Measurements from ENCODE around the gene ZFYVE16. TPM values are rescaled to one million over a fixed set of nuclear protein-coding genes. Genes with fewer than 3 reads are reported as not detected.
"Not testable (repeated sequence)": the region's sequence is repeated elsewhere in the genome, so short reads cannot be mapped to it uniquely, and the experiment has no call there.

Gene ZFYVE16
- total RNA-seq, 1 donor from 2014 or later = 26.9 TPM

DNA sequence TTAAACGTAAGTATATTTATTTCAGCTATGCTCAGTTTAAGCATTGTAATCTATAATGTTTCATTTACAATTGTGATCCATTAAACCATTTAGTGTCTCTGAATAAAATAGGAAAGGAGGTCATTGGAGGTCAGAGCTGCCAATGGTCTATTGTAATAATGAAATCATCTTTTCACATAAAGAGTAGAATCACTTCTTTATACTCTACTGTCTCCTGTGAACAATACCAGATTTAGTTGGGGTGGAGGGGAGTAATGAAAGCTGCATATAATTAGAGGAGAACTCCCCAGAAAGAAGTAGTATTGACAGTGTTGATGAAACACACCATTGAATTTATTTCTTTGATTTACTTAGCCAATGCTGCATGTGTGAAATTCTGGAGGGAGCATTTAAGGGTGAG is 35.1 kb upstream of the ZFYVE16 start:
- H3K4me3 ChIP-seq (ENCODE audit: low read depth, low read length) = no peak overlapping the region
- no peak for TF ChIP-seq CTCF (conservative IDR thresholded peaks at IDR 0.05; ENCODE audit: low read depth, low read length)
- DNase-seq (ENCODE audit: low read depth) = no peak

- TF ChIP-seq CTCF (conservative IDR thresholded peaks at IDR 0.05; ENCODE audit: low read depth, low read length) = no peak
- H3K4me3 ChIP-seq (ENCODE audit: low read depth, low read length) = no peak overlapping the region
- no peak for DNase-seq (ENCODE audit: low read depth)
Measured at GRCh38 chr5:80374188-80374587, 33.7 kb upstream of the ZFYVE16 start.

DNA sequence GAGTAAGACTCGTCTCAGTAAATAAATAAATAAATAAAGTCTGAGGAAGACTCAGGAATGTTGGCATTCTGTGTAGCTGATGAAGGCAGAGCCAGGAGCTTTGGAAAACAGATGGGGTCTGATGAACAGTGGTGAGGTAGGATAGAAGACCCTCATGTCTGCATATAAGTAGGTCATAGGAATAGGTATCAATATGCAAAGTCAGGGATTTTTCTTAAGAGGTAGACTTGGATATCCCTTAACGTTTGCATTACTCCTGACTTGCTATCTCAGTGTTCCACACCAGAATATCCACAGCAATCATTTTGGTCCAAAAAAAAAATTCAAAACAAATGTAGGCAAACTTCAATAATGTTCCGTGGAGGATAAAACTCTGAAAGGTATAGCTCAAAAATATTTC is 31.3 kb upstream of the ZFYVE16 start:
- H3K4me3 ChIP-seq (ENCODE audit: low read depth, low read length) = no peak overlapping the region
- no peak for DNase-seq (ENCODE audit: low read depth)
- TF ChIP-seq CTCF (conservative IDR thresholded peaks at IDR 0.05; ENCODE audit: low read depth, low read length) = no peak

GRCh38 chr5:80382488-80382887 is 25.4 kb upstream of the ZFYVE16 start:
- H3K4me3 ChIP-seq (ENCODE audit: low read depth, low read length) = no peak overlapping the region
- TF ChIP-seq CTCF (conservative IDR thresholded peaks at IDR 0.05; ENCODE audit: low read depth, low read length) = no peak
- no peak for DNase-seq (ENCODE audit: low read depth)

GRCh38 chr5:80387063-80387768 is 20.6 kb upstream of the ZFYVE16 start:
- DNase-seq (ENCODE audit: low read depth) = no peak
- no peak overlapping the region for H3K4me3 ChIP-seq (ENCODE audit: low read depth, low read length)
- TF ChIP-seq CTCF (conservative IDR thresholded peaks at IDR 0.05; ENCODE audit: low read depth, low read length) = no peak

- TF ChIP-seq CTCF (conservative IDR thresholded peaks at IDR 0.05; ENCODE audit: low read depth, low read length) = no peak
- DNase-seq (ENCODE audit: low read depth) = no peak
- no peak overlapping the region for H3K4me3 ChIP-seq (ENCODE audit: low read depth, low read length)
Measured at GRCh38 chr5:80389580-80389979, 18.3 kb upstream of the ZFYVE16 start.

- DNase-seq (ENCODE audit: low read depth); H3K4me3 ChIP-seq (ENCODE audit: low read depth, low read length): not testable (repeated sequence)
Measured at GRCh38 chr5:80390413-80390812, 17.5 kb upstream of the ZFYVE16 start.

- not testable (repeated sequence) for H3K4me3 ChIP-seq (ENCODE audit: low read depth, low read length); DNase-seq (ENCODE audit: low read depth)
Measured at GRCh38 chr5:80391267-80391666, 16.6 kb upstream of the ZFYVE16 start.

All from epithelial cell of proximal tubule (primary cell).